HCT116 (cell line): ENCODE data around the gene POU2AF1.

Experiments
- SP1 ChIP-seq: IDR thresholded peaks from 2 replicates; pipeline ENCODE4 v1.6.1; 2012; ENCODE audit warnings: low read depth
- TF ChIP-seq, protein P1 (sequence below): IDR thresholded peaks from 2 replicates; pipeline ENCODE4 v1.6.1; 2012
- TF ChIP-seq, protein P2 (sequence below), 3 experiments: fragments of 200-600 bp in 1 of 3; sonication (generic) in 1 of 3; IDR thresholded peaks in 2 of 3; conservative IDR thresholded peaks in 1 of 3; 2 replicates each; pipeline ENCODE4 v1.5.1; 2012 to 2017; ENCODE audit warnings: low read depth in 2 of 3, low read length in 2 of 3, antibody characterized with exemption in 1 of 3, borderline replicate concordance in 1 of 3, control low read depth in 1 of 3, mild to moderate bottlenecking in 1 of 3, mixed read lengths in 1 of 3, mixed run types in 1 of 3, moderate library complexity in 1 of 3; ENCODE audit not compliant: insufficient read depth in 1 of 3

- TF ChIP-seq, protein P1, sequence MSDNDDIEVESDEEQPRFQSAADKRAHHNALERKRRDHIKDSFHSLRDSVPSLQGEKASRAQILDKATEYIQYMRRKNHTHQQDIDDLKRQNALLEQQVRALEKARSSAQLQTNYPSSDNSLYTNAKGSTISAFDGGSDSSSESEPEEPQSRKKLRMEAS: no peak
- TF ChIP-seq SP1: no peak
- TF ChIP-seq, protein P2, sequence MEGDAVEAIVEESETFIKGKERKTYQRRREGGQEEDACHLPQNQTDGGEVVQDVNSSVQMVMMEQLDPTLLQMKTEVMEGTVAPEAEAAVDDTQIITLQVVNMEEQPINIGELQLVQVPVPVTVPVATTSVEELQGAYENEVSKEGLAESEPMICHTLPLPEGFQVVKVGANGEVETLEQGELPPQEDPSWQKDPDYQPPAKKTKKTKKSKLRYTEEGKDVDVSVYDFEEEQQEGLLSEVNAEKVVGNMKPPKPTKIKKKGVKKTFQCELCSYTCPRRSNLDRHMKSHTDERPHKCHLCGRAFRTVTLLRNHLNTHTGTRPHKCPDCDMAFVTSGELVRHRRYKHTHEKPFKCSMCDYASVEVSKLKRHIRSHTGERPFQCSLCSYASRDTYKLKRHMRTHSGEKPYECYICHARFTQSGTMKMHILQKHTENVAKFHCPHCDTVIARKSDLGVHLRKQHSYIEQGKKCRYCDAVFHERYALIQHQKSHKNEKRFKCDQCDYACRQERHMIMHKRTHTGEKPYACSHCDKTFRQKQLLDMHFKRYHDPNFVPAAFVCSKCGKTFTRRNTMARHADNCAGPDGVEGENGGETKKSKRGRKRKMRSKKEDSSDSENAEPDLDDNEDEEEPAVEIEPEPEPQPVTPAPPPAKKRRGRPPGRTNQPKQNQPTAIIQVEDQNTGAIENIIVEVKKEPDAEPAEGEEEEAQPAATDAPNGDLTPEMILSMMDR (IDR thresholded peaks at IDR 0.05 in 2 of 3, conservative IDR thresholded peaks at IDR 0.05 in 1 of 3; ENCODE audit: borderline replicate concordance in 1 of 3, insufficient read depth in 1 of 3, low read depth in 2 of 3, low read length in 2 of 3): peak in 1 of 3 experiments; percentile 24; a peak in 1 of 6 replicates
Observed at GRCh38 chr11:111359223-111360149, 19.6 kb downstream of the POU2AF1 start.
